ENCODE data around the gene PCK2.
A peak's percentile ranks its signal among the peaks of the same experiment; 100 is the strongest.

PCK2 gene

GRCh38 chr14:24138396-24139271 lies 44.5 kb downstream of the PCK2 start:
- peak overlapping the region; percentile 96 for H3K27ac ChIP-seq
- TF ChIP-seq CTCF (conservative IDR thresholded peaks at IDR 0.05; ENCODE audit: low read depth): no peak
- CTCF ChIA-PET: interaction anchor here (0.5 to 1.4 kb wide), 5 partner anchors 11 to 1217 kb away, joined by 3 to 4 read pairs (median 4); no protein-coding TSS in a partner anchor
- POLR2A ChIA-PET (ENCODE audit: low non-redundant PET): interaction anchor here (0.8 to 1.3 kb wide), 2 partner anchors 8 to 23 kb away, joined by 3 to 4 read pairs; partner anchors contain the start of genes IRF9, PSME2 and RNF31
- DNase-seq (ENCODE audit: low spot score): no peak

GRCh38 chr14:24139272-24139934 lies 45.3 kb downstream of the PCK2 start:
- peak overlapping the region; percentile 96 for H3K27ac ChIP-seq
- POLR2A ChIA-PET (ENCODE audit: low non-redundant PET): no interaction called here
- CTCF ChIA-PET: interaction anchor here (0.5 kb wide), 1 partner anchor 1218 kb away, joined by 4 read pairs; no protein-coding TSS in a partner anchor
- DNase-seq (ENCODE audit: low spot score): no peak
- no peak for TF ChIP-seq CTCF (conservative IDR thresholded peaks at IDR 0.05; ENCODE audit: low read depth)

- TF ChIP-seq CTCF (conservative IDR thresholded peaks at IDR 0.05; ENCODE audit: low read depth): no peak
- ChIA-PET POLR2A (ENCODE audit: low non-redundant PET) (interaction anchor here (0.5 to 1.2 kb wide), 6 partner anchors 11 to 589 kb away, joined by 3 to 7 read pairs (median 4); partner anchors contain the start of genes PCK2, TINF2 and ZFHX2), CTCF (interaction anchor here (0.6 kb wide), 2 partner anchors 14 to 185 kb away, joined by 3 read pairs; no protein-coding TSS in a partner anchor)
- peak; percentile 98 for DNase-seq (ENCODE audit: low spot score)
- peak within 1 kb of the TSS; percentile 96 for H3K27ac ChIP-seq
Observed at GRCh38 chr14:24141097-24141880, 47.2 kb downstream of the PCK2 start, which contains the start of gene EMC9. Gene EMC9, minus strand, starts transcription at chr14:24141591. Its CDS starts 287 bp downstream, at chr14:24141304.

GRCh38 chr14:24143511-24143910 lies 49.4 kb downstream of the PCK2 start:
- no peak for TF ChIP-seq CTCF (conservative IDR thresholded peaks at IDR 0.05; ENCODE audit: low read depth)
- peak overlapping the region; percentile 39; the same call in 1 of the 2 replicates for H3K27ac ChIP-seq
- CTCF ChIA-PET: interaction anchor here (0.6 kb wide), 2 partner anchors 17 to 35 kb away, joined by 3 read pairs; no protein-coding TSS in a partner anchor
- POLR2A ChIA-PET (ENCODE audit: low non-redundant PET): no interaction called here
- no peak for DNase-seq (ENCODE audit: low spot score)

- CTCF ChIA-PET: interaction anchor here (0.6 to 0.8 kb wide), 2 partner anchors 16 to 21 kb away, joined by 3 read pairs; no protein-coding TSS in a partner anchor
- TF ChIP-seq CTCF (conservative IDR thresholded peaks at IDR 0.05; ENCODE audit: low read depth): no peak
- H3K27ac ChIP-seq: no peak overlapping the region
- POLR2A ChIA-PET (ENCODE audit: low non-redundant PET): no interaction called here
- no peak for DNase-seq (ENCODE audit: low spot score)
Observed at GRCh38 chr14:24144451-24144850, 50.3 kb downstream of the PCK2 start.
